Measurements from ENCODE around the gene ING3. TPM values are rescaled to one million over a fixed set of nuclear protein-coding genes. Genes with fewer than 3 reads are reported as not detected.

The ING3 gene
- total and polyA plus RNA-seq, 12 donors: 6.0 to 18.1 (median 13.5) TPM

DNA sequence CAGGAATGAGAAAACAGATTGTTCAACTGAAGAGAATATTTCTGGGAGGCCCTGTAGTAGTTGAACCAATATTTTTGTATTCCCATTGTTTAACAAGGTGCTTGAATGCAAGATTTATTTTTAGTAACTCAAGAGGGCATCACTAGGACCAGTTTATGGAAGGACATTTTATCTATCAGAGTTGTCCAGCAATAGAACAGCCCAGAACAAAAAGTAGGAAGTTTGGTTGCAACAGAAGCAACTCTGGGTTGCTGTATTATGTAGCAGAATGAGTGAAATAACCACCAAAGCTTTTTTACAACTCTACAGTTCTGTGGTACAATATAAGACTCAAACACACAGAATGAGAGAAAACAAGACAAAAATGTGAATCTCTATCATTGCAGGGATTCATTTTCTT is 72.6 kb downstream of the ING3 start:
- Histone ChIP-seq H3K27me3 (no peaks in the 10 kb centered on the region), H3K4me1 (peaks cover 7 to 81% (median 63%) of the 10 kb centered on the region in 9 donors), H3K36me3 (no peaks in the 10 kb centered on the region), H3K27ac (peak overlapping the region; percentile 18 to 79 (median 56)), H3K9me3 (peaks cover 0 to 3% (median 0%) of the 10 kb centered on the region in 11 donors), H3K4me3 (no peak overlapping the region)
- intact Hi-C loops (cut with DNase I): no loop called here
- TF ChIP-seq, protein P1, sequence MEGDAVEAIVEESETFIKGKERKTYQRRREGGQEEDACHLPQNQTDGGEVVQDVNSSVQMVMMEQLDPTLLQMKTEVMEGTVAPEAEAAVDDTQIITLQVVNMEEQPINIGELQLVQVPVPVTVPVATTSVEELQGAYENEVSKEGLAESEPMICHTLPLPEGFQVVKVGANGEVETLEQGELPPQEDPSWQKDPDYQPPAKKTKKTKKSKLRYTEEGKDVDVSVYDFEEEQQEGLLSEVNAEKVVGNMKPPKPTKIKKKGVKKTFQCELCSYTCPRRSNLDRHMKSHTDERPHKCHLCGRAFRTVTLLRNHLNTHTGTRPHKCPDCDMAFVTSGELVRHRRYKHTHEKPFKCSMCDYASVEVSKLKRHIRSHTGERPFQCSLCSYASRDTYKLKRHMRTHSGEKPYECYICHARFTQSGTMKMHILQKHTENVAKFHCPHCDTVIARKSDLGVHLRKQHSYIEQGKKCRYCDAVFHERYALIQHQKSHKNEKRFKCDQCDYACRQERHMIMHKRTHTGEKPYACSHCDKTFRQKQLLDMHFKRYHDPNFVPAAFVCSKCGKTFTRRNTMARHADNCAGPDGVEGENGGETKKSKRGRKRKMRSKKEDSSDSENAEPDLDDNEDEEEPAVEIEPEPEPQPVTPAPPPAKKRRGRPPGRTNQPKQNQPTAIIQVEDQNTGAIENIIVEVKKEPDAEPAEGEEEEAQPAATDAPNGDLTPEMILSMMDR (IDR thresholded peaks at IDR 0.05): no peak
- DNase-seq (no peak), ATAC-seq (peak in 5 of 8 donors; percentile 22 to 52 (median 43))

DNA sequence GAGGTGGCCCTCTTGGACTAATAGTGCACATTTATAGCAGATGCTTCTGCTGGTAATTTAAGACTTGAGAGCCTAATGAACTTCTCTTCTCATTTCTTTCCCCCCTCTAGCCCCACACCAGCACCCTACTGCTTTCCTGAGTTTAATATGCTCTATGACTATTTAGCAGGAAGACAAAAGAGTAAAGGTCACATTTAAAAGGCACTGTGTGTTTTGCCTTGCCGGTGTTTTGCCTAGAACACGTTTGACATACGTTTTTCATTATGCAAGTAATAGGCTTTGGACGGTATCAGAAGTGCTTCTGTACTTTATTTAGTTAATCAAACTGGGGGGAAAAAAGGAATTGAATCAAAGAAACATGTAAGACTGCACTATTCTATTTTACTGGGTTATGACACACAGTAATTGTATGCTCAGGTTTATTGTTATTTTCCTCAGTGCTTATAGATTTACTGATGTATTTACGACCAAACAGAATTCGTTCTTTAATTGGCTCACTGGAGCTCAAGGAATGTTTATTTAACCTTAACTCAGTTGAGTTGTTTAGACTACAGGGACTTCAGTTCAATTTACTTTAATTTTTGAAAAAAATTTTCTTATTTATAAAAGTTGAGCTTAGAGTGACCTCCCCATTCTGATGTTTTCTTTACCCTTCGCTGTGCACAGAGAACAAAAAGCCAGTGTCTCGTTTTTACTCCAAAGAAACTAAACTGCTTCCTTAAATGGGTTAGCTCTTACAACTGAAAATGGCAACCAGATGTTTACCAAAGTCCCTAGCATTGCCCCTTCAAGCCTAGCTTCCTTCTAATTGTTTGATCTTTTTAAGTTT is 73.3 kb downstream of the ING3 start:
- Histone ChIP-seq H3K4me3 (no peak overlapping the region), H3K27me3 (no peaks in the 10 kb centered on the region), H3K36me3 (no peaks in the 10 kb centered on the region), H3K4me1 (peaks cover 7 to 81% (median 58%) of the 10 kb centered on the region in 9 donors), H3K9me3 (peaks cover 0 to 3% (median 0%) of the 10 kb centered on the region in 11 donors), H3K27ac (peak overlapping the region; percentile 18 to 79 (median 56))
- intact Hi-C loops (cut with DNase I): no loop called here
- ATAC-seq: peak in 3 of 8 donors; percentile 15 to 46 (median 25)
- TF ChIP-seq, protein P1 (IDR thresholded peaks at IDR 0.05): no peak
- WGBS, 2 donors: 49 to 62% methylated on average over 8 of the region's 8 CpGs
- no peak for DNase-seq

DNA sequence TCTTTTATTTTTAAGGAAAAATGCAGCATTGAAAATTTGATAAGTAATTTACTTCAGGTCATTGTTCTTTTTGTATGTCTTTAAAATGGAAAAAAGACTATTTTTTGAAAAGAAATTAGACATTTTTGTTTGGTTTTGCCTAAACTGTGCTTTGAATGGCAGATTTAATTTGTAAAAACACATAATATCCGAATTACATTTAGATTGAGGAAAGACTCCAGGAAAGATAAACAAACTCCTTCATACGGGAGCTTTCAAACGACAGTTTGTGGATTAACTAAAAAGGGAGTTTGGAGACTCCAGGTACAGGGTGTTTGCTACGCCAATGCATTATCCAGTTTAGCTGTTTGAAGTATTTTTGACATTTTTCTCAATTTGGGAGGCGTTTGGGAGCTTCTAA is 74.0 kb downstream of the ING3 start:
- intact Hi-C loops (cut with DNase I): no loop called here
- Histone ChIP-seq H3K4me1 (peaks cover 7 to 81% (median 55%) of the 10 kb centered on the region in 9 donors), H3K4me3 (no peak overlapping the region), H3K9me3 (peaks cover 0 to 3% (median 0%) of the 10 kb centered on the region in 11 donors), H3K27ac (peak overlapping the region in 9 of 10 donors; percentile 18 to 79 (median 56)), H3K27me3 (no peaks in the 10 kb centered on the region), H3K36me3 (no peaks in the 10 kb centered on the region)
- WGBS, 2 donors: 37 to 47% methylated on average over 5 of the region's 5 CpGs
- TF ChIP-seq, protein P1 (IDR thresholded peaks at IDR 0.05): no peak
- no peak for ATAC-seq
- no peak for DNase-seq

DNA sequence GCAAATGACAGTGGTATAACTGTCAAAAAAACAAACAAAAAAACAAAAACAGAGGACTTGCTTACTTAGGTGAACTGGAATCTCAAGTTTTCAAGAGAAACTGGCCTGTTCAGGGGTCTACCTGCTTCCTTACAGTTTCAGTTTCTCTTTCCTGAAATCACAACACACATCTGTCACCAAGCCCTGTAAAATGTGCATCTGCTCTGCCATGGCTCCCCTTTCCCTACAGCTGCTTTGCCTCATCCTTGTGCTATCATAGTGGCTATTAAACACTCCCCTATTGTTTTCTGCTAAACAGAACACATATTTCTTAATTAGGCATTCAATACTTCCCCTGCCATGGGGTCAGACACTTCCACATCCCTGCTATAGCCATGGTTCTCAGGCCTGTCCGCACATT is 75.6 kb downstream of the ING3 start:
- ATAC-seq (peak in 1 of 8 donors; percentile 24), DNase-seq (no peak)
- Histone ChIP-seq H3K27me3 (no peaks in the 10 kb centered on the region), H3K9me3 (no peaks in the 10 kb centered on the region), H3K4me1 (peaks cover 7 to 78% (median 44%) of the 10 kb centered on the region in 9 donors), H3K36me3 (no peaks in the 10 kb centered on the region), H3K4me3 (no peak overlapping the region), H3K27ac (peak overlapping the region in 4 of 10 donors; percentile 15 to 23 (median 18))
- TF ChIP-seq, protein P1 (IDR thresholded peaks at IDR 0.05): no peak
- intact Hi-C loops (cut with DNase I): no loop called here
- 96 to 100% methylated on average over 1 of the region's 1 CpG for WGBS, 2 donors
